Esophagus squamous epithelium (tissue), 5 donors: ENCODE results near the gene PKD2. TPM values are rescaled to one million over a fixed set of nuclear protein-coding genes. Genes with fewer than 3 reads are reported as not detected.

Experiments used
- DNase-seq: peaks from one replicate; lab custom pipeline; 2025; lab: John Stamatoyannopoulos, UW
- H3K27ac ChIP-seq, 4 donors: fragments of 200-600 bp; sonication (generic); one replicate each; pipeline ENCODE4 v1.5.1; 2016 to 2019; ENCODE audit warnings: mild to moderate bottlenecking in 1 of 4
- H3K27me3 ChIP-seq, 4 donors: fragments of 200-600 bp; sonication (generic); 1 replicate in 3 of 4; 2 replicates in 1 of 4; pipeline versions ENCODE4 v1.5.1 to v1.6.0; 2017 to 2021; ENCODE audit warnings: antibody characterized with exemption in 1 of 4
- H3K36me3 ChIP-seq, 3 donors: fragments of 200-600 bp; sonication (generic); one replicate each; pipeline ENCODE4 v1.5.1; 2016 to 2019
- H3K4me1 ChIP-seq, 3 donors: fragments of 200-600 bp; sonication (generic); one replicate each; pipeline ENCODE4 v1.5.1; 2017 to 2019
- H3K4me3 ChIP-seq, 4 donors: fragments of 200-600 bp; sonication (generic); 1 replicate in 3 of 4; 2 replicates in 1 of 4; pipeline ENCODE4 v1.5.1; 2016 to 2019; ENCODE audit warnings: mild to moderate bottlenecking in 2 of 4, moderate library complexity in 1 of 4
- H3K9me3 ChIP-seq, 3 donors: fragments of 200-600 bp; sonication (generic); one replicate each; pipeline ENCODE4 v1.5.1; 2016 to 2019
- CTCF ChIP-seq, 6 experiments: fragments of 450-650 bp in 4 of 6; fragments of 200-600 bp in 2 of 6; sonication (generic) in 2 of 6; IDR thresholded peaks; one replicate each; pipeline ENCODE4 v1.5.1; 2016 to 2019; ENCODE audit warnings: antibody characterized with exemption in 6 of 6, mild to moderate bottlenecking in 4 of 6, moderate library complexity in 4 of 6
- POLR2A ChIP-seq, 4 donors: fragments of 450-650 bp; IDR thresholded peaks; one replicate each; pipeline ENCODE4 v1.6.1; 2017; ENCODE audit warnings: antibody characterized with exemption in 4 of 4, mild to moderate bottlenecking in 4 of 4, moderate library complexity in 3 of 4
- WGBS, 2 donors: methylation state at CpG; one replicate each; pipeline ENCODE4 v1.1.5; 2018; 5-methylcytosine and 5-hydroxymethylcytosine counted together
- intact Hi-C: fragments of 100-400 bp; cut with DNase I; formaldehyde crosslinking; loops from one replicate; pipeline ENCODE4 v1.15.0; 2022
- total RNA-seq, 4 donors: library from RNA; depleted of rRNA; stranded (reverse); fragments of >200 nt; gene quantifications; one replicate each; pipeline ENCODE4 v1.1.0, GENCODE V29; 2016
- donor health status: DM: yes; HTN: yes; CAD: no.

The PKD2 gene
- total RNA-seq, 4 donors from 2014 or later: 9.4 to 34.7 (median 13.9) TPM

- no peak overlapping the region for H3K27ac ChIP-seq
- no peak overlapping the region for H3K4me3 ChIP-seq
- H3K36me3 ChIP-seq: no peaks in the 10 kb centered on the region
- no peak for DNase-seq
- TF ChIP-seq POLR2A (IDR thresholded peaks at IDR 0.05): no peak
- no peak for TF ChIP-seq CTCF (IDR thresholded peaks at IDR 0.05)
- no peaks in the 10 kb centered on the region for H3K4me1 ChIP-seq
- intact Hi-C loops: no loop called here
- H3K9me3 ChIP-seq: no peaks in the 10 kb centered on the region
- no peaks in the 10 kb centered on the region for H3K27me3 ChIP-seq
Observed at GRCh38 chr4:88090898-88091297, 83.5 kb downstream of the PKD2 start.

GRCh38 chr4:88091378-88091777 is 83.9 kb downstream of the PKD2 start:
- Histone ChIP-seq H3K27ac (no peak overlapping the region), H3K27me3 (no peaks in the 10 kb centered on the region), H3K36me3 (no peaks in the 10 kb centered on the region), H3K9me3 (no peaks in the 10 kb centered on the region), H3K4me1 (no peaks in the 10 kb centered on the region), H3K4me3 (no peak overlapping the region)
- TF ChIP-seq CTCF (IDR thresholded peaks at IDR 0.05) (no peak), POLR2A (IDR thresholded peaks at IDR 0.05) (no peak)
- DNase-seq: no peak
- intact Hi-C loops: no loop called here
- WGBS, 2 donors: 84 to 93% methylated on average over 3 of the region's 3 CpGs

- Histone ChIP-seq H3K27ac (no peak overlapping the region), H3K4me3 (no peak overlapping the region), H3K27me3 (no peaks in the 10 kb centered on the region), H3K36me3 (no peaks in the 10 kb centered on the region), H3K9me3 (no peaks in the 10 kb centered on the region), H3K4me1 (no peaks in the 10 kb centered on the region)
- DNase-seq: no peak
- WGBS, 2 donors: 77 to 81% methylated on average over 5 of the region's 5 CpGs
- intact Hi-C loops: no loop called here
- TF ChIP-seq CTCF (IDR thresholded peaks at IDR 0.05) (no peak), POLR2A (IDR thresholded peaks at IDR 0.05) (no peak)
Observed at GRCh38 chr4:88093874-88094273, 86.4 kb downstream of the PKD2 start.

- Histone ChIP-seq H3K27me3 (no peaks in the 10 kb centered on the region), H3K9me3 (no peaks in the 10 kb centered on the region), H3K36me3 (no peaks in the 10 kb centered on the region), H3K4me1 (no peaks in the 10 kb centered on the region), H3K4me3 (no peak overlapping the region), H3K27ac (no peak overlapping the region)
- no peak for DNase-seq
- no peak for TF ChIP-seq CTCF (IDR thresholded peaks at IDR 0.05)
- WGBS, 2 donors: 62 to 76% methylated on average over 2 of the region's 2 CpGs
- intact Hi-C loops: no loop called here
Observed at GRCh38 chr4:88097301-88097700, 89.9 kb downstream of the PKD2 start.

- intact Hi-C loops: no loop called here
- no peak for DNase-seq
- no peak overlapping the region for H3K4me3 ChIP-seq
- H3K9me3 ChIP-seq: no peaks in the 10 kb centered on the region
- H3K4me1 ChIP-seq: no peaks in the 10 kb centered on the region
- H3K27ac ChIP-seq: no peak overlapping the region
- no peaks in the 10 kb centered on the region for H3K27me3 ChIP-seq
- H3K36me3 ChIP-seq: no peaks in the 10 kb centered on the region
- TF ChIP-seq POLR2A (IDR thresholded peaks at IDR 0.05) (no peak), CTCF (IDR thresholded peaks at IDR 0.05) (no peak)
- WGBS, 2 donors: 82 to 85% methylated on average over 3 of the region's 3 CpGs
Observed at GRCh38 chr4:88097781-88098180, 90.3 kb downstream of the PKD2 start.
